ENCODE results near the gene FTO. TPM values are rescaled to one million over a fixed set of nuclear protein-coding genes. Genes with fewer than 3 reads are reported as not detected.

FTO gene
- total and polyA plus RNA-seq, 12 donors = 17.8 to 310 (median 156) TPM

DNA sequence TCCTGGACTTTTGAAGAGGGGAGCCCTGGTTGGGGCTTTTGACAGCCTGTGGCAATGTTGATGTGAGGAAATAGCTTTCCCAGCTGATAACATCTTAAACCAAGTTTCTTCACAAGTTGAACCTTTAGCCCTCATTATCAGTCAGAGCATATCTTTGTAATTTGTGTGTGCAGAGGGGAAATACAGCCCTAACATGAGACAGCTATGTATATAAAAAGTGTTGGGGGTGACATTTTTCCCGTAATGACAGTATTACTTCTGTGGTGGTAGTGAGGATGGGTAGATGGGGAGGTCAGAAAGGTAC, 221.1 kb downstream of the FTO start:
- H3K4me3 ChIP-seq = no peak overlapping the region
- H3K9me3 ChIP-seq (replicated peaks in 1 of 3) = no peaks in the 10 kb centered on the region
- DNase-seq = no peak
- no peaks in the 10 kb centered on the region for H3K4me1 ChIP-seq (replicated peaks in 1 of 2)
- 84 to 94% (median 87%) methylated on average over 1 of the region's 1 CpG for WGBS, 4 donors
- no peak for TF ChIP-seq POLR2A (IDR thresholded peaks at IDR 0.05)
- TF ChIP-seq, protein P1, sequence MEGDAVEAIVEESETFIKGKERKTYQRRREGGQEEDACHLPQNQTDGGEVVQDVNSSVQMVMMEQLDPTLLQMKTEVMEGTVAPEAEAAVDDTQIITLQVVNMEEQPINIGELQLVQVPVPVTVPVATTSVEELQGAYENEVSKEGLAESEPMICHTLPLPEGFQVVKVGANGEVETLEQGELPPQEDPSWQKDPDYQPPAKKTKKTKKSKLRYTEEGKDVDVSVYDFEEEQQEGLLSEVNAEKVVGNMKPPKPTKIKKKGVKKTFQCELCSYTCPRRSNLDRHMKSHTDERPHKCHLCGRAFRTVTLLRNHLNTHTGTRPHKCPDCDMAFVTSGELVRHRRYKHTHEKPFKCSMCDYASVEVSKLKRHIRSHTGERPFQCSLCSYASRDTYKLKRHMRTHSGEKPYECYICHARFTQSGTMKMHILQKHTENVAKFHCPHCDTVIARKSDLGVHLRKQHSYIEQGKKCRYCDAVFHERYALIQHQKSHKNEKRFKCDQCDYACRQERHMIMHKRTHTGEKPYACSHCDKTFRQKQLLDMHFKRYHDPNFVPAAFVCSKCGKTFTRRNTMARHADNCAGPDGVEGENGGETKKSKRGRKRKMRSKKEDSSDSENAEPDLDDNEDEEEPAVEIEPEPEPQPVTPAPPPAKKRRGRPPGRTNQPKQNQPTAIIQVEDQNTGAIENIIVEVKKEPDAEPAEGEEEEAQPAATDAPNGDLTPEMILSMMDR (IDR thresholded peaks at IDR 0.05) = no peak
- intact Hi-C loops (cut with DNase I) = no loop called here
- H3K27me3 ChIP-seq = no peaks in the 10 kb centered on the region
- H3K27ac ChIP-seq = no peak overlapping the region
- no peaks in the 10 kb centered on the region for H3K36me3 ChIP-seq (replicated peaks in 1 of 2)

DNA sequence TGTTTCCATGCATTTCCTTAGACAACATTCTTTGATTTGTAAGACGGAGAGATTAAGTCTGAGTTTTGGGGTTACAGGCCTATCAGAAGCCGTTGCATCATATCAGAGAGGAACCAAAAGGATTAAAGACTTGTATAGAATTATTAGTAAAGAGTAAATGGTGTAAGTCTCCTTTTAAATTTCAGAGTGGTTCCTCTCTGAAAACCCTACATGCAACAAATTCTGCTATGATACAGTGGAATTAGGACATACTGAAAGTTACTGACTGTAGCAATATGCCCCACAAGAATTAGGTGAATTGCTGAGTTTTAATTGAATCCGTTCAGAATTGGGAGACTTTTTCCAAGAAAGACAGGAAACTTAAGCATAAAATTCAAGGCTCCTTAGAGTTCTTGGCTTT, 221.6 kb downstream of the FTO start:
- DNase-seq = no peak
- H3K4me1 ChIP-seq (replicated peaks in 1 of 2) = no peaks in the 10 kb centered on the region
- H3K4me3 ChIP-seq = no peak overlapping the region
- no peaks in the 10 kb centered on the region for H3K36me3 ChIP-seq (replicated peaks in 1 of 2)
- WGBS, 4 donors = 76 to 86% (median 80%) methylated on average over 3 of the region's 3 CpGs
- TF ChIP-seq, protein P1 (IDR thresholded peaks at IDR 0.05) = no peak
- TF ChIP-seq POLR2A (IDR thresholded peaks at IDR 0.05) = no peak
- H3K27ac ChIP-seq = no peak overlapping the region
- no peaks in the 10 kb centered on the region for H3K9me3 ChIP-seq (replicated peaks in 1 of 3)
- no peaks in the 10 kb centered on the region for H3K27me3 ChIP-seq
- intact Hi-C loops (cut with DNase I) = no loop called here

DNA sequence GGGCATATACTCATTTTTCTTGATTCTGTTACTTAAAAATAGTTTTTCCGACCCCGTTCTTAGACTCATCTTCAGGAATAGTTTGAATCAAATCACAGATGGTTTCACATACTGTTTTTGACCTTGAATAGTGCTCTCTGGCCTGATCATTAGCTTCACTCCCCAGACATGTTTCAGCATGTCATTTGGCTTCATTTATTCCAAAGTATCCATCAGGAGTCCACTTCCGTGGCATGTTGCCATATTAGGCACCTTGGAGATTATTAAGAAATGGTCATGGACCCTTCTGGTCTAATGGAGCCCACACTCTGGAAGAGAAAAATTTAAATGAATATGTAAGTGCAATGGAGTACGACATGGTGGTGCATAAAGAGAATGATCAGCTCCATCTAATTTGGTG, 222.3 kb downstream of the FTO start:
- WGBS, 4 donors = 67 to 88% (median 77%) methylated on average over 4 of the region's 4 CpGs
- intact Hi-C loops (cut with DNase I) = no loop called here
- no peaks in the 10 kb centered on the region for H3K36me3 ChIP-seq (replicated peaks in 1 of 2)
- no peaks in the 10 kb centered on the region for H3K4me1 ChIP-seq (replicated peaks in 1 of 2)
- no peak for TF ChIP-seq POLR2A (IDR thresholded peaks at IDR 0.05)
- TF ChIP-seq, protein P1 (IDR thresholded peaks at IDR 0.05) = no peak
- no peak overlapping the region for H3K27ac ChIP-seq
- no peaks in the 10 kb centered on the region for H3K9me3 ChIP-seq (replicated peaks in 1 of 3)
- no peaks in the 10 kb centered on the region for H3K27me3 ChIP-seq
- no peak for DNase-seq
- no peak overlapping the region for H3K4me3 ChIP-seq

DNA sequence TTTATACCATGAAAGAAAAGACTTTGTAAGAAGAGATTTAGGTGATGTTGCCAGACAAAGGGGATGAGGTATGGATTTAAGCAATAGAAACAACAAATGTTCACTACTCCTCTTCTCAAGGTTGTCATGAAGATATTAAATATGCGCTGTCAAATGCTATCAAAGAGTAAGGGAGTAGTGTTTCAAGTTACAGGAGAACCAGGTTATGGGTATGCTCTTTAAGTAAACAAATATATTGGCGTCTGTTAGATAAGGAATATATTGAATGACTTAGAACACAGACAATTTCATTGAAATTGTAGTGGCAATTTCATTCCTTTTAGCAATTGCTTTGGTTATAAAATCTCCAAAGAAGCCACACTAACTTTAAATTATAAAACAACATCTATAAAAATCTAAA, 229.0 kb downstream of the FTO start:
- DNase-seq = no peak
- Histone ChIP-seq H3K36me3 (replicated peaks in 1 of 2) (no peaks in the 10 kb centered on the region), H3K4me3 (no peak overlapping the region), H3K9me3 (replicated peaks in 1 of 3) (no peaks in the 10 kb centered on the region), H3K4me1 (replicated peaks in 1 of 2) (no peaks in the 10 kb centered on the region), H3K27me3 (no peaks in the 10 kb centered on the region), H3K27ac (no peak overlapping the region)
- TF ChIP-seq, protein P1 (IDR thresholded peaks at IDR 0.05) = no peak
- no peak for TF ChIP-seq POLR2A (IDR thresholded peaks at IDR 0.05)
- intact Hi-C loops (cut with DNase I) = no loop called here
- WGBS, 4 donors = 91 to 99% (median 98%) methylated on average over 2 of the region's 2 CpGs

All from adrenal gland (tissue), 12 donors.